ENCODE data around the gene MAP3K6.

DNA sequence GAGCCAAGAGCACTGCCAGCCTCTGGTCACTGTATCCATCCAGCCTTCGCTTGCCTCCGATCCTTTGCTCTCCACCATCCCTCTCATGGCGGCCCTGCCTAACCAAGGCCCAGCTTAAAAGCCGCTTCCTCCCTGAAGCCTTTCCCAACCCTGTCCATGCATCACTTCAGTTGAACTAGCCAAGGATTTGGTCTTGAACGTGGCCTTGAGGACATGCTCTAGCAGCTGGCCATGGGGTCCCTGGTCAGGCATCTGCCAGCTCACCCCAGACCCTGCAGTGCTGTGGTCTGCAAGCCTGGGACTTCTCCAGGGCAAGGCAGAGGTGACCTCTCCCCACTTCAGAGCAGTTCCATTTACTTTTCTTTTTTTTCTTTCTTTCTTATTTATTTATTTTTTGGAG, 30.0 kb downstream of the MAP3K6 start:
- no peak for TF ChIP-seq POLR2A (IDR thresholded peaks at IDR 0.05; ENCODE audit: low read depth, low read length)
- TF ChIP-seq SPI1 (IDR thresholded peaks at IDR 0.05; ENCODE audit: low read depth, low read length), result no peak
- no peak for TF ChIP-seq POLR2AphosphoS5 (IDR thresholded peaks at IDR 0.05; ENCODE audit: low read depth, low read length)
- TF ChIP-seq TAF1 (IDR thresholded peaks at IDR 0.05; ENCODE audit: low read depth, low read length), result no peak

Measured in GM12891 (cell line).